Neutrophil (primary cell): ENCODE measurements around the gene HPCAL1.

Experiments
- H3K27ac ChIP-seq: fragments of 200-600 bp; sonication (generic); 2 replicates; pipeline ENCODE4 v1.5.1; 2016; ENCODE audit warnings: mild to moderate bottlenecking, moderate library complexity
- H3K27me3 ChIP-seq: fragments of 200-600 bp; sonication (generic); 2 replicates; pipeline ENCODE4 v1.6.0; 2016; ENCODE audit warnings: mild to moderate bottlenecking
- H3K36me3 ChIP-seq: fragments of 200-600 bp; sonication (generic); 2 replicates; pipeline ENCODE4 v1.5.1; 2017
- H3K4me1 ChIP-seq, 2 experiments: fragments of 200-600 bp in 1 of 2; sonication (generic) in 1 of 2; 1 replicate in 1 of 2; 2 replicates in 1 of 2; pipeline versions ENCODE4 v1.5.1 to v1.6.1; 2013 to 2016; ENCODE audit warnings: low read depth in 1 of 2, low read length in 1 of 2, mild to moderate bottlenecking in 1 of 2, moderate library complexity in 1 of 2; ENCODE audit not compliant: control insufficient read depth in 1 of 2, insufficient read depth in 1 of 2
- H3K4me3 ChIP-seq, 2 experiments: fragments of 200-600 bp in 1 of 2; sonication (generic) in 1 of 2; 1 replicate in 1 of 2; 2 replicates in 1 of 2; pipeline ENCODE4 v1.5.1; 2013 to 2016; ENCODE audit warnings: low read depth in 1 of 2, low read length in 1 of 2, mild to moderate bottlenecking in 1 of 2, moderate library complexity in 1 of 2
- H3K9me3 ChIP-seq: fragments of 200-600 bp; sonication (generic); 2 replicates; pipeline ENCODE4 v1.5.1; 2016
- CTCF ChIP-seq: fragments of 200-600 bp; sonication (generic); IDR thresholded peaks from 2 replicates; pipeline ENCODE4 v1.5.1; 2016; ENCODE audit warnings: antibody characterized with exemption

Gene HPCAL1

GRCh38 chr2:10476723-10477442, 174.2 kb downstream of the HPCAL1 start:
- Histone ChIP-seq H3K36me3 (no peaks in the 10 kb centered on the region), H3K4me1 (no peaks in the 10 kb centered on the region), H3K27me3 (peaks cover 8% of the 10 kb centered on the region), H3K4me3 (no peak overlapping the region), H3K9me3 (no peaks in the 10 kb centered on the region), H3K27ac (no peak overlapping the region)
- no peak for TF ChIP-seq CTCF
